C4-2B (cell line): Measurements from ENCODE around the gene PADI4.

Experiments used
- ZFX ChIP-seq: fragments of 450-650 bp; IDR thresholded peaks from 2 replicates; pipeline ENCODE4 v1.6.1; 2017
- TF ChIP-seq, protein P1 (sequence below): fragments of 450-650 bp; conservative IDR thresholded peaks from 2 replicates; pipeline ENCODE4 v1.5.1; 2017; ENCODE audit warnings: mild to moderate bottlenecking

DNA sequence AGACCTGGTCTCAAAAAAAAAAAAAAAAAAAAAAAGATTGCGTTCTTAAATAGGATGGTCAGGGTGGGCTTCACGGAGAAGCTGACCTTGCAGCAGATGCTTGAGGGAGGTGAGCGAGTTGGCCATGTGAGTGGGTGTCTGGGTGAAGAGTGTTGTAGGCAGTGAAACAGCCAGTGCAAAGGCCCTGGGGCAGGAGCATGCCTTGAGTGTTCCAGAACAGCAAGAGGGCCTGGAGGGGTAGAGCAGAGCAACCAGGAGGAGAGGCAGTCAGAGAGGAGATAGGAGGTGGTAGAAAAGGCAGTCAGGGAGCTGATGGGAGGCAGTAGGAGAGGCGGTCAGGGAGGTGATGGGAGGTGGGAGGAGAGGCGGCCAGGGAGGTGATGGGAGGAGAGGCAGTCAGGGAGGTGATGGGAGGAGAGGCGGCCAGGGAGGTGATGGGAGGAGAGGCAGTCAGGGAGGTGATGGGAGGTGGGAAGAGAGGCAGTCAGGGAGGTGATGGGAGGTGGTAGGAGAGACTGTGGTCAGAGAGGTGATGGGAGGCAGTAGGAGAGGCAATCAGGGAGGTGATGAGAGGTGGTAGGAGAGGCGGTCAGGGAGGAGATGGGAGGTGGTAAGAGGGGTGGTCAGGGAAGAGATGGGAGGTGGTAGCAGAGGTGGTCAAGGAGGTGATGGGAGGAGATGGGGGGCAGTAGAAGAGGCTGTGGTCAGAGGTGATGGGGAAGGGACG, 43.8 kb downstream of the PADI4 start:
- TF ChIP-seq, protein P1, sequence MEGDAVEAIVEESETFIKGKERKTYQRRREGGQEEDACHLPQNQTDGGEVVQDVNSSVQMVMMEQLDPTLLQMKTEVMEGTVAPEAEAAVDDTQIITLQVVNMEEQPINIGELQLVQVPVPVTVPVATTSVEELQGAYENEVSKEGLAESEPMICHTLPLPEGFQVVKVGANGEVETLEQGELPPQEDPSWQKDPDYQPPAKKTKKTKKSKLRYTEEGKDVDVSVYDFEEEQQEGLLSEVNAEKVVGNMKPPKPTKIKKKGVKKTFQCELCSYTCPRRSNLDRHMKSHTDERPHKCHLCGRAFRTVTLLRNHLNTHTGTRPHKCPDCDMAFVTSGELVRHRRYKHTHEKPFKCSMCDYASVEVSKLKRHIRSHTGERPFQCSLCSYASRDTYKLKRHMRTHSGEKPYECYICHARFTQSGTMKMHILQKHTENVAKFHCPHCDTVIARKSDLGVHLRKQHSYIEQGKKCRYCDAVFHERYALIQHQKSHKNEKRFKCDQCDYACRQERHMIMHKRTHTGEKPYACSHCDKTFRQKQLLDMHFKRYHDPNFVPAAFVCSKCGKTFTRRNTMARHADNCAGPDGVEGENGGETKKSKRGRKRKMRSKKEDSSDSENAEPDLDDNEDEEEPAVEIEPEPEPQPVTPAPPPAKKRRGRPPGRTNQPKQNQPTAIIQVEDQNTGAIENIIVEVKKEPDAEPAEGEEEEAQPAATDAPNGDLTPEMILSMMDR = no peak
- no peak for TF ChIP-seq ZFX
